Activated B cell treated with CpG ODN at 0.5 μM for 24 hours (primary cell): ENCODE data around the gene FAM171A2. TPM values are rescaled to one million over a fixed set of nuclear protein-coding genes. Genes with fewer than 3 reads are reported as not detected.
A peak's percentile ranks its signal among the peaks of the same experiment; 100 is the strongest.

Source experiments
- ATAC-seq: fragments of 200-7000 bp; cut with Tn5 transposase; one replicate; pipeline ENCODE4 v1.10.0; 2021; ENCODE audit warnings: low read depth, mild to moderate bottlenecking, moderate library complexity
- CTCF ChIA-PET: fragments of 350-600 bp; sonication (Branson Sonifier 250); formaldehyde crosslinking; loops from one replicate; lab custom pipeline; 2021; ENCODE audit warnings: antibody characterized with exemption; lab: Charles Lee
- POLR2A ChIA-PET: fragments of 350-600 bp; sonication (Branson Sonifier 250); formaldehyde crosslinking; loops from one replicate; lab custom pipeline; 2021; ENCODE audit warnings: antibody characterized with exemption; lab: Charles Lee
- DNase-seq: peaks from one replicate; pipeline ENCODE4 v3.0.0; 2022
- H3K27ac Mint-ChIP-seq: one replicate; pipeline ENCODE4 v1.8.0; 2020; ENCODE audit warnings: mixed read lengths
- H3K27me3 Mint-ChIP-seq: one replicate; pipeline ENCODE4 v1.8.0; 2021; ENCODE audit warnings: mixed read lengths
- H3K36me3 Mint-ChIP-seq: one replicate; pipeline ENCODE4 v1.8.0; 2021; ENCODE audit warnings: low read depth, mixed read lengths
- H3K4me1 Mint-ChIP-seq: one replicate; pipeline ENCODE4 v1.8.0; 2021; ENCODE audit warnings: mixed read lengths
- H3K4me3 Mint-ChIP-seq: one replicate; pipeline ENCODE4 v1.8.0; 2020; ENCODE audit warnings: mild to moderate bottlenecking, mixed read lengths
- H3K9me3 Mint-ChIP-seq: one replicate; pipeline ENCODE4 v1.8.0; 2020; ENCODE audit warnings: mixed read lengths
- CTCF ChIP-seq: fragments of 200-600 bp; IDR thresholded peaks from one replicate; pipeline ENCODE4 v1.8.0; 2022; ENCODE audit warnings: antibody characterized with exemption, mild to moderate bottlenecking
- intact Hi-C: fragments of 100-400 bp; cut with micrococcal nuclease; formaldehyde crosslinking; loops from one replicate; pipeline ENCODE4 v1.15.1; 2024
- total RNA-seq: library from RNA; stranded (reverse); gene quantifications from 2 replicates; pipeline ENCODE4 v1.2.3, GENCODE V29; 2022

FAM171A2 gene
- 0.49 and 0.75 TPM in 2 replicates for total RNA-seq

GRCh38 chr17:44363613-44364159, at the start of gene FAM171A2:
Gene FAM171A2 (minus strand): TSS chr17:44363853. CDS start chr17:44363714, 139 bp downstream.
- CTCF ChIA-PET = interaction anchor here (0.7 to 2.6 kb wide), 9 partner anchors 9 to 424 kb away, joined by 3 to 16 read pairs (median 3); partner anchors contain the start of genes GRN and ITGA2B
- Mint-ChIP-seq H3K4me3 (peak within 1 kb of the TSS; percentile 79), H3K27me3 (peaks cover 23% of the 10 kb centered on the region), H3K9me3 (no peaks in the 10 kb centered on the region), H3K4me1 (peaks cover 11% of the 10 kb centered on the region), H3K27ac (no peak within 1 kb of the TSS), H3K36me3 (no peaks in the 10 kb centered on the region)
- ATAC-seq (peak; percentile 92), DNase-seq (peak; percentile 78)
- peak; percentile 55 for TF ChIP-seq CTCF
- POLR2A ChIA-PET = interaction anchor here (0.6 to 1.3 kb wide), 6 partner anchors 10 to 1046 kb away, joined by 3 to 7 read pairs (median 4); partner anchors contain the start of gene SLC25A39
- intact Hi-C loops = no loop called here

GRCh38 chr17:44409309-44410028, 45.8 kb upstream of the FAM171A2 start:
- intact Hi-C loops = no loop called here
- H3K9me3 Mint-ChIP-seq = no peaks in the 10 kb centered on the region
- ATAC-seq (no peak), DNase-seq (no peak)
- ChIA-PET CTCF (no interaction called here), POLR2A (no interaction called here)
- no peak overlapping the region for H3K4me3 Mint-ChIP-seq
- H3K4me1 Mint-ChIP-seq = peaks cover 2% of the 10 kb centered on the region
- no peak for TF ChIP-seq CTCF
- no peaks in the 10 kb centered on the region for H3K27me3 Mint-ChIP-seq
- no peak overlapping the region for H3K27ac Mint-ChIP-seq
- peaks cover 36% of the 10 kb centered on the region for H3K36me3 Mint-ChIP-seq

GRCh38 chr17:44408786-44409185, 45.1 kb upstream of the FAM171A2 start:
- POLR2A ChIA-PET = no interaction called here
- Mint-ChIP-seq H3K4me1 (peaks cover 2% of the 10 kb centered on the region), H3K27me3 (no peaks in the 10 kb centered on the region), H3K27ac (no peak overlapping the region), H3K4me3 (no peak overlapping the region), H3K36me3 (peaks cover 39% of the 10 kb centered on the region), H3K9me3 (no peaks in the 10 kb centered on the region)
- ATAC-seq = no peak
- intact Hi-C loops = no loop called here
- no peak for DNase-seq
- CTCF ChIA-PET = no interaction called here
- TF ChIP-seq CTCF = no peak

- no peak overlapping the region for H3K4me3 Mint-ChIP-seq
- CTCF ChIA-PET = no interaction called here
Observed at GRCh38 chr17:44402564-44403172, 39.0 kb upstream of the FAM171A2 start.

More at GRCh38 chr17:44402564-44403172, 39.0 kb upstream of the FAM171A2 start:
- DNase-seq (no peak), ATAC-seq (peak; percentile 28)
- peak overlapping the region; percentile 53 for H3K27ac Mint-ChIP-seq
- H3K9me3 Mint-ChIP-seq = no peaks in the 10 kb centered on the region
- H3K27me3 Mint-ChIP-seq = no peaks in the 10 kb centered on the region
- intact Hi-C loops = no loop called here
- peaks cover 76% of the 10 kb centered on the region for H3K36me3 Mint-ChIP-seq
- peaks cover 16% of the 10 kb centered on the region for H3K4me1 Mint-ChIP-seq
- POLR2A ChIA-PET = interaction anchor here (0.7 kb wide), 1 partner anchor 47 kb away, joined by 3 read pairs; no protein-coding TSS in a partner anchor
- TF ChIP-seq CTCF = no peak
